CD4-positive, alpha-beta T cell treated with Interleukin-15 for 4 hours (primary cell): ENCODE results near the gene DSCAML1.

ENCODE experiments used
- DNase-seq: peaks from one replicate; pipeline ENCODE4 v3.0.0-alpha.2; 2020; ENCODE audit warnings: low spot score

Gene DSCAML1

DNA sequence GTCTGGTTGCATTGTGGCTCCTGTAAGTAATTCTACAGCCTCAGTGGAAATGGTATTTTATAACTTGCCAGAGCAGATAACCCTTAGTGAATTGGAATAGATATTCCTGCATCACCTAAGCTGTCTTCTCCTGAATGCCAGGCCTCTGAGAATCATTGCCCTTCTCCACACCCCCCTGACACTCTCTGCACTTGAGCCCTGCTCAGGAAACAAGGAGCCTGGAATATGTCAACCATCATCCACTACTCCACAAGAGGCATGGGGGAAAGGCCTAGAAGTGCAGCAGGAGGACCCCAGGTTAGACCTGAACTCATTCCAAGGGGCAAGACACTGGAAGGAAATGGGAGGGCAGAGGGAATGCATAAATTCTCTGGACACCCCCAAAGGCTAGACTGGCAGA lies 72.4 kb downstream of the DSCAML1 start:
- no peak for DNase-seq

DNA sequence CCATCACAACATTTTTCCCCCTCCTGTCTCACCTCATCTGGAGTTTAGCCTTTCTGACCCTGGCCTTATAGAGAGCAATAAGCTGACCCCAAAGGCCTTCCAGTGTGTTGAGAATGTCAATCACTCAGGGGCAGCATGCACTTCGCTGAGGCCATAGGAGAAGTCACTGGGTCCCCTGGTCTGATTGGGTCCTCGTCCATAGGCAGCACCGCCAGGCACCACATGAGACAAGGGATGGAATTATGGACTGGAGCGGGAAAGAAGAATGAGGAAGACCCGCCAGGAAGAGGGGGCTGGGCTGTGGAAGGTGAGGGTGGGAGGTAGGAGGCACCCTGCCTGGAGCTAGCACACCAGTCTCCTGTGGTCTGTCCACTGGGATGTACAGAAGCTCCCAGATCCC lies 72.9 kb downstream of the DSCAML1 start:
- DNase-seq = no peak

DNA sequence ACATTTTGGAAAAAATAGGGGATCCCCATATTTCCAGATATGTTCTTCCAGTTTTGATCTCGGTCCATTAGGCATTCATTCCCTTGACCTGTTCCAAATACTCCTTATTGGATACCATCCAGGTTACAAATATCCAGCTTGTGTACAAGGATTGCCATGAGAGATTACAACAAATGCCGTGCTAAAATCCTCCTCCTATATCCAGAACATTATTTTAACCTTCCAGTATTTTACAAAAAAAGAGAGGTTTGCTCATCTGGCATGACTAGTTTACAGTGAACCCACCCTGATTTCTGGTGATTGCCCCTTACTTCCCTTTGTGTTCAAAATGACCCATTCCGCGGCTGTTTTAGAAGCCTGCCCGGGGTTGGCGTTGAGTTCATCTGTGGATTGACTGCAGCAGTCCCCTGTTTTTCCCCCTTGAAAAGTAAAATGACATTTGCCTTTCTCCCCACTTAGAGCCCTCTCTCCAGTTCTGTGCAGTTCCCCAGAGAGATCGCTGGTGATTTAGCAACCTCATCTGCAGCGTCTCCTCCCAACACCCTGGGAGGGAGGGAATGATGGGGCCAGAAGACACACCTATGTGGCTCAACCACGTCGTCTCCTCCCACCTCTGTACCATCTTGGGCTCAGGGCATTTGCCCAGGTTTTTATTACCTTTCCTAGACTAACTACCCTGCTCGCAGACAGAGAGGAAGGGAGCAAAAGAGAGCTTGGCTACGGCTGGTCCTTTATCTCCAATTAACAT lies 73.6 kb downstream of the DSCAML1 start:
- DNase-seq = no peak

DNA sequence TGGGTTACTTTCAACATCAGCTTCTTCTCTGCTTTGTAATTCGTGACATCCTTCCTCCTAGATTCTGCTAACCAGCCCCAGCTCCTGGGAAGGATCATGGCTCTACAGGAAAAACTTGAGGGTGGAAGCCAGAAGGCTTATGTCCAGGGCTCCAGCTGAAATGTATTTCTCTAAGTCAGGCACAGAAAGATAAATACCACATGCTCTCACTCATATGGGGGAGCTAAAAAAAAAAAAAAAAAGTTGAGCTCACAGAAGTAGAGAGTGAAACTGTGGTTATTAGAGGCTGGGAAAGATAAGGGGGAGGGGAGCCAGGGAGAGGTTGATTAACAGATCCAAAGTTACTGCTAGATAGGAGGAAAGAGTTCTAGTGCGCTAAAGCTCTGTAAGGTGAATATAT lies 74.9 kb downstream of the DSCAML1 start:
- DNase-seq = no peak

DNA sequence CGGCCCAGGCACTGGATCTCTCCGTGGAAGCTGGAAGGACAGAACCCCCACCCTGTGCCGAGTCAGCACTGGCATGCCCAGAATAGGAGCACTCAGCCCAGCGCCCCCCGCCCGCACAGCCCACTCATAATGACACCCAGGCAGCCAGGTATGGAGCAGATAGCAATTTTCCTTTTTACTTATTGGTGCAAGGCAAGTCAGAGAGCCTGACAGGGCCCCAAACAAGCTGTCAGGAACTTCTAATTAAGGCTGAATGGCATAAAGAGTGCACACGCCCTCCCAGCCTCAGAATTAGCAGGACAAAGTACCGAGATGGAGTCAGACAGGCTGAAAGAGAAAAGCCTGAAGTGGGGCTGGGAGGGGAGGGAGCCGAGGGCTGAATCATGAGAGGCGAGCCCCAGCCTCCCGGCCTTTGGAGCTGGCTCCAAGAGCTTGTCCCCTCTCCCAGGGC lies 76.9 kb downstream of the DSCAML1 start:
- DNase-seq = no peak

DNA sequence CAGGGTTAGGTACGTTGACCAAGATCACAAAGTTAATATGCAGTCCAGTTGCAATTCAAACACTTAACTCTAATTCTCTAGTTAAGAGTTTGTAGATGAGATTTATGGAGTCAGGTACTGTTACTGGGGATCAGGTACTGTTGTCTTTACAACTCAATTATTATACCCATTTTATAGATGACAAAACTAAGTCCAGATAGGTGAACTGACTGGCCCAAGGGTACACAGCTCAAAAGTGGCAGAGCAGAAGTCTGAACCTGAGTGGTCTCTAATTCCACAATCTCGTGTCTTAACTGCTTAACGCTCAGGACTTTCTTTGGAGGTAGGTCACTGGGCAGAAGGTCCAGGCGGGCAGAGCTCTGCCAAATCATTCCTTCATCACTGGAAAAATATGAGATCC lies 77.5 kb downstream of the DSCAML1 start:
- DNase-seq = no peak

DNA sequence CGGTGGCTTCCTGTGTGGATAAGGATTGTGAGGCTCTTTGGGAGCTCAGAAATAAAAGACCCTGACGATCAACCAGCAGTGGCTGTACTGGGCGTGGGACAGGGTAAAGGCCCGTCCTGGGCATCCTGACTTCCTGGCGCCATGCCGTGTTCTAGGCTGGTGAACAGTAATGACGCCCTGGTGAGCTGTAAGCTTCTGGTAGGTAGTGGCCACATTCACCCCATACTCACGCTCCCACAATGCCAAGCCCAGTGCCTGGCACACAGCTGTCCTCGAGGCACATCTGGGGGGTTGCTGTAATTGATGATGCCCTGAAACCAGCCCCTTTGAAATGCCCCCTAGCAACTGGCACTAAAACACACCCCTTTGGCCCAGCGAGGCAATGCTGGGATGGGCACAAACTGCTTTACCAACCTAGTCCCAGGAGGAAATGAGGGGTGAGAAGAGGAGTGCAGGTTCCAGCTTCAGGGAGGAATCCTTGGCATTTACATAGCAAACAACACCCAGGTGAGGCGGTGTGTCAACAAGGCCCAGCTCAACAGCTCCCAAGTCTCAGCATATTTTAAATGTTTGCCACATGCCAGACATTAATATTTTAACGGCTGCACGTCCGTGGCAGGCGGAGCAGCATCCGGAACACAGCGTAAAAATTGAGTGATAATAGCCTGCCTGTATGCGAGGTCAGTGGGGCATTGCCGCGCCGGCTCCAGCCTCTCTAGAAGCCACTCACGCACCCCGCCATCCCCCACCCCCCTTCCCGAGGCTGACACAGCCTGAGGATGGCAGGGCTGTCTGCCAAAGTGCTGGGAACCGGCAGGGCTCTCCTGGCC lies 79.3 kb downstream of the DSCAML1 start:
- no peak for DNase-seq

DNA sequence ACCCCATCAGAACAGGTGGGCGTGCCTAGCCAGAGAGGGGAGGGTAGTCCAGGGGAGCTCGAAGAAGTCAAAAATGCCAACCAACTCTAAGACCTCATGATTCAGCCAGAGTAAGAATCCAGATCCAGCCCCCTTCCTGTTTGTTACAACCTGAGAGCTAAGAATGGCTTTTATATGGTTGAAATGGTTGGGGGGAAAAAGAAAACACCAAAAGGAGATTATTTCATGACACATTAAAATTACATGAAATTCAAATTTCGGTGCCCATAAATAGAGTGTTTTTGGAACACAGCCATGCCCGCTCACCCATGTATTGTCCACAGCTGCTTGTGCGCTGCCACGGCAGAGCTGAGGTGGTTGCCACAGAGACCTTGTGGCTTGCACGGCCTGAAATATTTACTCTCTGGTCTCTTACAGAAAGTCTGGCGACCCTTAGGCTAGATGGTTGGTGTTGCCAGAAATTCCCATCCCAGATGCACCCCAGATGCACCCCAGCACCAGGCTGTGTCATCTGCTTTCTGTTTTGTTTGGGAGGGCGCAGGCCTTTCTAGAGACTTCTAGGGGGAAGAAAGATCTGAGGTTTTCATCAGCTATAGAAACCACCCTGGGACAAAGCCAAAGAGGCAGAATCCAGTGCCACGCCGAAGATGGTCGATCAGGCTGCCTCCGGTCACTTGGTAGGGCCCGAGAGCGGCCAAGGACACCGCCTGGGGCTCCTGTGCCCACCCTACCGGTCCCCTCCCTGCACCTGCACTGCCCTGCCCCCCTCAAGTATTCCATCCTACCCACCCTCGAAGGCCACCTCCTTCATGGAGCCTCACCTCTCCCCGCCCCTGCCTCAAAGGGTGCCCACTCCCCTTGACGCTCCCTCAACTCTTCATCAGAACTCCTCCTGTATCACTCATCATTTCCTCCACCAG lies 80.2 kb downstream of the DSCAML1 start:
- DNase-seq = no peak

DNA sequence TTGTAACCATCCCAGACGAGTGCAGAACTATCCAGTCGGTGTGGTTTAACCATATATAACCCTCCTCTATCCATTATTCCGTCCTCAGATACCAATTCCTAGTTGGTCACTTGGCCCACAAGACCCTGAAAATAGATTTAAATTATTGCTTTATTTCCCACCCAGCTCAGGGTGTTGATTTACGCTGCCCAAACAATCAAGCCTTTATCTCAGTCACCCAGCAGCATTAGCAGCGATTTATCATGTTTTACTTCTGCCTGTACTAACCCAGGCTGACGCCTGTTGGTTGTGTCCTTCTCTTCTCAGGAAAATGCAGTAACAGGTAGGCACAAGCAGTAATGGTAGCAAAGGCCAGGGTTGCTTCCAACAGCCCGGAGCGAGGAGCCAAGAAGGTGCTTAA lies 81.2 kb downstream of the DSCAML1 start:
- DNase-seq = no peak

DNA sequence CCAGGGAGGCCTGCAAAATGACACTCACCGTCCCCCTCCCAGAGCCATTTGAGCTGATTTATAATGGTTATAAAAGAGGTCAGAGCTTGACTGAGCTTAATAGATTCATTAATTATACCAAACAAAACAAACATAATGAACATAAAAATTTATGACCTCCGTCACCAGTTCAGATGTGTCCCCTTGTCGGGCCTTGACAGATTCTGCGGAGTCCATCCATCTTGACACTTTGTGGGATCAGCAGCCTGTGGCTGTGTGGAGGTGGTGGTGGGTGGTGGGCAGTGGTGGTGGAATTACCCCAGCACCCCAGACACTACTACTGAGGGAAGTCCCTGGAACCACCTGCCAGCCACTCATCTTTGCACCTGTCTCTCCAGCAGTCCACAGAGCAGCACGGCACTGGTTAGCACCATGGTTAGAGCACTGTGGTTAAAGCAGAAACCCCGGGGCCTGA lies 83.5 kb downstream of the DSCAML1 start:
- DNase-seq = no peak

DNA sequence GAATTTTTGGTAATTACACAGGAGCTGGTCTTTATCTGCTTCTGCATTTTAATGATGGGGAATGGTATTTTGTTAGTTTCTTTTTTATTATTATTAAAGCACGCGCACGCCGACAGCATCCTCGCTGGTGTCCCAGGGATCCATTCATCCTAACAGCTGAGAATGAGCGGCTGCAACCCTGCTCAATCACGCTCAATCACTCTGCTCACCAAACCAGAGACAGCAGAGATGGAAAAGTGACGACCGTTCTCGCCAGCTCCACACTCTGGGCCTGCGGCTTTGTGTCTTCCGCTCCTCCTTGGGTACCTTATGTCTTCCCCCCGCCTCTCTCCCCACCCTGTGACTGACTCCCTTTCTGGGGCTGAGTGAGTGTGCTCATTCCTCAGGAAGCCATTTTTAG lies 84.5 kb downstream of the DSCAML1 start:
- no peak for DNase-seq

DNA sequence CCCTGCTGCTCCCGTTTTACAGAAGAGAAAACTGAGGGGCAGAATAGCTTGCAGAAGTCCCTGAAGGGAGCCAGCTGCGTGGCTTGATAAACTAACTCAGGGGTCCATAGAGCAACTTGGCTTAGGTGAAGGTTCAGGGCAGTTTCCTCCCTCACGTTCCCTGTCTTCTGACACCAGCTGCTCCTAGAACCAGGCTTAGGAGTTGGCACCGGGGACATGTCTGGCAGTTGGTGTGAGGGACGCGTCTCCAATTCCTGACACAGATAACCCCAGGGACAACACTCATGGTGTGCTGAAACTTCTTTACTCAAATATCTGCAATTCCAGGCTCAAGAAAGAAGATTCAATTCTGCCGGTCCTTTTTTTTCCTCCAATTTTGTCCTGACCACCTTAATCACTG lies 85.7 kb downstream of the DSCAML1 start:
- no peak for DNase-seq

DNA sequence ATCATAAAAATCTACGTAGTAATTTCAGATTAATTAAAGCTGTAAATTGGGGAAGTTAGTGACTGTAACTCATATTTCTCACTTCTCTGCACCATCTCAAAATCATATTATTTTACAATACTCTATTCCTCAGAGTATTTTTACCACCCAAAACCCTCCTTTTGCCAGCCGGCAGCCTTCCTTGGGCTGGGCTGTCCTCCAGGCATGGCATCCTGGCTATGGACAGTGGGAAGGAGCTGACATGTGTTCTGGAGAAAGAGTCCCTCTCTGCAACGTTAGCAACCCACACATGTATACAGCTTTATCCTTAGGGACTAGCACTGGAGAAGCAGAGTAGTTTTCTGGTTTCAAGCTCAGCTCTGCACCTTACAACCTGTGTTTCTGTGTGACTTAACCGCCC lies 86.8 kb downstream of the DSCAML1 start:
- DNase-seq = no peak

DNA sequence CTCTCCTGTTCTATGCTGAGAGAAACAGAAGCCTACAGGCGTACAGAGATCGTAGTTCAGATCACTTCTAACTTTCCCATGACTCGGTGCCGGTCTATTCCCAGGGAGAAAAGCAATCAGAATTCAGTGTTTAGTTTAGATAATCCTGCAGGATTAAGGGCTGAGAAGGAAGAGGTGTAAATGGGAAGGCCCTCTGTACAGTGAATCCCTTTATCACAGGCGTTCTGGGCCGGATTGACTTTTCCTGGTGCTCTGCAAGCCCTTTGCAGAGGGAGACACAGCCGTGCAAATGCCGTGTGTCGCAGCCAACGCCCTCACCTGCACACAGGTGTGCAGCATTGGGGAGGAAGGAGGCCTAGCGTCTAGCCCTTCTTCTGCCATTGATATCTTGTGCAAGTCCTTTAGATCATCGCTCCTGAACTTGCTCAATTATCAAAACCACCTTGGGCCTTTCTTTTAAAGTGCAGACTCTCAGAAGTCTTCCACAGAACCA lies 90.6 kb downstream of the DSCAML1 start:
- no peak for DNase-seq

DNA sequence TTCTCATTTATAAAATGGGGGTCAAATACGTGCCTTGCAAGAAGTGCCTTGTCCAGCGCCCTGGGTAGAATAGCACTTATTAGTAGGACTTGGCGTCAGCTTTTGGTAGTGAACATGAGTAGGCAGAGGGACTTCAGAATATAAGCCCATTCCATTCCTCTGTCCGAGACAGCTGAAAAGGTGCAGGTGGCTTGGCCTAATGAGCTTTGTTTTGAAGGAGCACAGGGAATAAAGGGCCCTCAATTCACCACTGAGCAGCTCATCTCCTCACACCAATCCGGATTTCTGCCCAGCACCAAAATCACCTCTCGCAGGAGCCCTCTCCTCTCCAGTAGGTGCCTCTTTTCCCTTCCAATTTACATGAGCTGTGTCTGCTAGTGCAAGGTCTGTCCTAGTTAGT lies 91.2 kb downstream of the DSCAML1 start:
- DNase-seq = no peak

DNA sequence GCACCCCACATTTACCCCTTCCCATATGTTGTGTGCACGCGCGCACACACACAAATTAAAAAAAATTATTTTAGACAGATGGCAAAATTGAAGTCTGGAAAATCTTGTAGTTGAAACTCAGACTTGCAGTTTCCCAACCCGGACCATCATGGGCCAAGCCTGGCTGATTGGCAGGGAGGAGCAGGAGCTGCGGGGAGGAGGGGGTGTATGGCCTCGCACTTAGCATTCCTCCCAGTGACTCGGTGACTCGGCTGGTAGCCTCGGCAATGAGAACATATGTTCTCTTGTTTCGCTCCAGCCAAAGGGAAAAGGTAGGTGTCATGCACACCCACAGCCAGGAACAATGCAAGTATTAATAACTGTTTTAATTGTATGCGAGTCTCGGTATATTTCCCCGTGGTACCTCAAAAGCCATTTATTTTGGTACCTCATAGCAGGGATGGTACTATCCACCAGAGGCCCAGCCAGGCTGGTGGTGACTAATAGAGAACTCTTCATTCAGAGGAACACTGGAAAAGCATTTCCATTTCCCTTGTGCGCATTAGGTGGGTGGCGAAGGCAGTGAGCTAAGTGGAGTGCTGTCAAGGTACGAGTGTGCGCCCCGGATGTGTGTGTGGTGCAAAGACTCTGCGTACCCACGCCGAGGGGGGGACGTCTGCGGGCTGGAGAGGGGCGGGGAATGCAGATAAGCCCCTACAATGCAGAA lies 92.5 kb downstream of the DSCAML1 start:
- DNase-seq = no peak

DNA sequence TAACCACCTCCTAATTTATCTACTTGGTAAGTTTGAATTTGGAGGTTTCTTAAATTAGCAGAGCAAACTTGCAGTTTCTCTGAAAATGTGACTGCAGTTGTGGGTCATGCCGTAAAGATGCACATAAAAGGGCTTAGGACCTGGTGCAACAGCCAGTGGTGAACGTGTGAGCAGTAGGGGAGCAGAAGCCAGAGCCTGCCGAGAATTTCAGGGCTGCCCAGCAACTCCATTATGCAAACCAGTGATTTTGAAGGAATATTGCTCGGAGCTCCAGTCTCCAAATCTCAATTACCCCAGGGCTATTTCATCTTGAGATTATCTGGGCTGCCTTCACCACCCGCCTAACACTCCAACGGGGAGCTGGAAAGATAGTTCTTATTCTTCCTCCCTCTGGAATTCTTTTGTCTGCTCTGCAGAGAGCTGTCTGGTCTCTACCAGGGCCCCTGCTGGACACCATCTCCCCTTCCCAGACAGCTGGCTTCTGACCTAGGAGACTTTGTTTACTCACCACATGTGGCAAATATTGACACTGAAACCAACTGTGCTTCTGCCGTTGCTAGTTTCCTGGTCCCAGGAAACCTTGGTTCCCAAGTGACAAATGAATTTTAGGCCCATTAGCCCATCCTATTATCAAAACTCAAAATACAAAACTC lies 93.9 kb downstream of the DSCAML1 start:
- no peak for DNase-seq

DNA sequence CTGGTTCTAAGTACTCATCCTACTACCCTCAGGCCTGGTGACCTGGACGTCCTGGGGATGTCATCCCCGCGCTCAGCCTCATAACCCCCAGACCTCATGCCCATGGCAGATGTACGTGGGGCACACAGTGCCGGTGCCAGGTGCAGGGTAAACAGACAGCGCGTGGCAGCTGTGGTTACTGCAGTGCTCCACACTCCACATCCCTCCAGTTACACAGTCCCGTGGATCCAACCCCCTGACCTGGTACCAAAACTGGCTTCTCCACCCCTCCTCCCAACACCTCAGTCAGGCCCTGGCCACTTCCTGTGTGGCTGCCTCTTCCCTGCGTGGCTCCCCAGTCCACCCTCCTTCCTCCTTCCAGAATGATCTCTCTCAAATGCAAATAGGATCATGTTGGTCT lies 95.2 kb downstream of the DSCAML1 start:
- DNase-seq = no peak

DNA sequence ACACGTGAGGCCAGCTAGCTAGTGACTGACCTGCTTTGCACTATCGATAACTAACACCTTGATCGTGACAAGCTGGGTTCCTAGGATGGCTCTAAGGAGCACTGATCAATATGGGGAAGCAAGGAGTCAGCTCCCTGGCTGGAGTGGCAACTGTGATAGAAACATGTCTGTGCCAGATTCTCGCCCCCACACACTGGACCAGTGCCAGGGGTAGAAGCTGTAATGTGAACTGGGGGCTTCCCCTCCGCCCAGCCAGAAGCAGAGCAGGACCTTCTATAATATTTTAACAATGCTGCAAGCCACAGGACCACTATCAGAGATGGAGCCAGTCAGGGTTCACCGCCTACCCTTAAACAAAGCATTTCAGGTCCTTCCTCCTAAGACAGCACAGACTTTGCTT lies 96.5 kb downstream of the DSCAML1 start:
- DNase-seq = no peak

DNA sequence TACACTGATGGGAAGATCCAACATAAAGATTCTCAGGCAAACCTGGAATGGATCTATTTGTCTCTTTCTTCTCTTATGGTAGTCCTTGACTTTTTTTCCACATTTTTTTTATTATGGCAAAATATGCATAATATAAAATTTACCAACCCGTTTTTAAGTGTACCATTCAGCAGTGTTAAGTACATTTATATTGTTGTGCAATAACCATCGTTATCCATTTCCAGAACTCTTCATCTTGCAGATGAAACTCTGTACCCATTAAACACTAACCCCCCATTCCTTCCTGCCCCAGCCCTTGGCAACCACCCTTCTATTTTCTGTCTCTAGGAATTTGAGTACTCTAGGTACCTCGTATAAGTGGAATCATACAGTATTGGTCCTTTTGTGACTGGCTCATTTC lies 99.7 kb downstream of the DSCAML1 start:
- DNase-seq = no peak

DNA sequence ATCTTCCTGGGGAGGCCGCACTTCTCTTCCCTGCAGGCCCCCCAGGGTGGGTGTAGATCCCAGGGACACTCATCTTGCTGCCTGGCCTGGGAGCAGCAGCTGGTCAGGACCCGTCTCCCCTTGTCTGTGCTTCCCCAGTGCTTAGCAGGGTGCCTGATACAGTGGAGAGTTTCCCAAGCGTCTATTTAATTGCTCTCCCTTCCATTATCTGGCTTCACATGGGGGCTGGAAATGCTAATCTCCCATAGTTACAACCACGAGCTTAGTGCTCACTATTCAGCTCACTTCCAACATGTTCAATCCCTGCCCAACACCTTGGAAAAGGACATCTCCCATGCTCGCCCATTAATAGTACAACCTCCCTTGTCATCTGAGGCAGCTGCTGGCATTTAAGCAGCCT lies 100.5 kb downstream of the DSCAML1 start:
- no peak for DNase-seq
